Measurements from ENCODE around the gene ADSS1. TPM values are rescaled to one million over a fixed set of nuclear protein-coding genes. Genes with fewer than 3 reads are reported as not detected.

The ADSS1 gene
- total RNA-seq, 2 donors from 2014 or later, result 18.3 to 44.4 TPM

DNA sequence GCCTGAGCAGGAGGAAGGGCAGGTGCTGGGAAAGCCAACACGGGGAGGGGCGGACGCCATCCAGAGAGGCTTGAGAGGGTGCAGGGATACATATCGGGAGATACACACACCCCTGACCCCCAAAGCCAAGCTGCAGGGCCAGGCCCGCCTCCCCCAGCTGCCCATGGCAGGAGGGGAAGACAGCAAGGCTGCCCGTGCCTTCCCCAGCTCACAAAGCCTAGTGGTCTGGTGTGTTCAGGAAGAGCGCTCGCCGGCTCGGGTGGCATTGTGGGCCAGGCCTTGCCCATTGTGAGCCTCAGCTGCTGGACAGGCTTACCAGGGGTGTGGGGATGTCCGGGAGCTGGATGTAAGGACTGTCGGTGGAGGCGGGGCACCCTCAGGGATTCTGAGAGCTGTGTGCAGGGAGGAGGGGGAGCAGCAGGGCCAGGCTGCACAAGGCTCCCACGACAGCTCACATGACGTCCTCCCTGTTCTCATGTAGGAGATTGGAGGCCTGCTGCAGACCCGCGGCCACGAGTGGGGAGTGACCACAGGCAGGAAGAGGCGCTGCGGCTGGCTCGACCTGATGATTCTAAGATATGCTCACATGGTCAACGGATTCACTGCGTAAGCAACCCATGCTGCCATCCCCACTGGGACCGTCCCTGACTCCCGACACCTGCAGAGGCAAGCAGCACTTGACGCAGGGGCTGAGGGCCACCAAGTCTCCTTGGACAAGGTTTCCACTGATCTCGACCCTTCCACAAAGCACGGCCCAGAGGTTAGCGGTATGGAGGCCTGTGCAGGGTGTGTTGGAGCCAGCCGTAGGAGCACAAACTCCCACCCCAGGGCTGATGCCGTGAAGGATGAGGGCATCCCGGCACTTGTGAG is 18.8 kb downstream of the ADSS1 start:
- Histone ChIP-seq H3K27ac (no peak overlapping the region), H3K27me3 (replicated peaks; ENCODE audit: insufficient read depth) (no peaks in the 10 kb centered on the region), H3K4me1 (replicated peaks) (peaks cover 14% of the 10 kb centered on the region), H3K36me3 (no peaks in the 10 kb centered on the region), H3K9me3 (no peaks in the 10 kb centered on the region), H3K4me3 (no peak overlapping the region)
- intact Hi-C loops (cut with DNase I), result no loop called here
- TF ChIP-seq, protein P1, sequence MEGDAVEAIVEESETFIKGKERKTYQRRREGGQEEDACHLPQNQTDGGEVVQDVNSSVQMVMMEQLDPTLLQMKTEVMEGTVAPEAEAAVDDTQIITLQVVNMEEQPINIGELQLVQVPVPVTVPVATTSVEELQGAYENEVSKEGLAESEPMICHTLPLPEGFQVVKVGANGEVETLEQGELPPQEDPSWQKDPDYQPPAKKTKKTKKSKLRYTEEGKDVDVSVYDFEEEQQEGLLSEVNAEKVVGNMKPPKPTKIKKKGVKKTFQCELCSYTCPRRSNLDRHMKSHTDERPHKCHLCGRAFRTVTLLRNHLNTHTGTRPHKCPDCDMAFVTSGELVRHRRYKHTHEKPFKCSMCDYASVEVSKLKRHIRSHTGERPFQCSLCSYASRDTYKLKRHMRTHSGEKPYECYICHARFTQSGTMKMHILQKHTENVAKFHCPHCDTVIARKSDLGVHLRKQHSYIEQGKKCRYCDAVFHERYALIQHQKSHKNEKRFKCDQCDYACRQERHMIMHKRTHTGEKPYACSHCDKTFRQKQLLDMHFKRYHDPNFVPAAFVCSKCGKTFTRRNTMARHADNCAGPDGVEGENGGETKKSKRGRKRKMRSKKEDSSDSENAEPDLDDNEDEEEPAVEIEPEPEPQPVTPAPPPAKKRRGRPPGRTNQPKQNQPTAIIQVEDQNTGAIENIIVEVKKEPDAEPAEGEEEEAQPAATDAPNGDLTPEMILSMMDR (IDR thresholded peaks at IDR 0.05), result no peak
- TF ChIP-seq POLR2AphosphoS5 (IDR thresholded peaks at IDR 0.05) (no peak), POLR2A (IDR thresholded peaks at IDR 0.05) (no peak)
- WGBS, result 95% methylated on average over 29 of the region's 32 CpGs
- DNase-seq (ENCODE audit: low spot score), result no peak

DNA sequence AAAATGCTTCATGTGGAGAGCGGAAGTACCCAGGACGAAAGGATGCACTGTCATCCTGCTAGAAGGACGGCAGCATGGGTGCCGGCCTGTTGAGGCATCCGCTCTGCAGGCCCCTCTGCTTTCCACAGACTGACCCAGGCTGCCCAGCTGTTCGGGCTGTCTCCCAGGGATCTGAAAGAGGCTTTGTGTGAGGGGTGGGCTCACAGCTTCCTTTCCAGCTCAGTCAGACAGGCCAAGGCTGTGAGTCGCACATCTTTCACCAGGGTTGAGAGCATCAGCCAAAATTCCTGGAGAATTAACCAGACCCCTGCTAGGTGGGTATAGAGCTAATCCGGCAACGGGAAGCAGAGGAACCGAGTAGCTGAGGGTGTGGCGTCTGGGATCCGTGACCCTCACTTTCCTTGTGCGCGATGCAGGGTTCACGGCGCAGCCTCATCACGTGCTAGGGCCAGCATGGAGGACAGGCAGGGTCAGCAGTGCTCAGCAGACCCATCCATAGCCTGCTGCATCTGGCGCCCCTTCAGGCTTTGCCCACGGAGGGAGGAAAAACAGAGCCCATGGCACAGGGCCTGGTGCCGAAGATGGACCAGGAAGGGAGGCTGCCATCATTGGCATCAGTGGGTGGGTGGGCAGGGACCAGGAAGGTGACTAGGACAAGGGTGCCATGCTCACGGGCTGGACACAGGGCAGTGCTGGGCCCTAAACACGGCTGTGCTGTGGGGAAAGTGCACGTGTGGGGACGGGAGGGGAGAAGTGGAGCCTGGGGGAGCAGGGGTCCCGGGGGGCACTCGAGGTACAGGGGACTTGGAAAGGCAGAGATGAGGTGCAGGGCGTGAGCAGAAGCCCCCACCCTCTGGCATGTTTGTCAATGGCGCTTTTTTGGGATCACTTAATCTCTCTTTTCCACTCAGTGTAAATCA is 19.7 kb downstream of the ADSS1 start:
- no peak for DNase-seq (ENCODE audit: low spot score)
- Histone ChIP-seq H3K27me3 (replicated peaks; ENCODE audit: insufficient read depth) (no peaks in the 10 kb centered on the region), H3K36me3 (no peaks in the 10 kb centered on the region), H3K9me3 (no peaks in the 10 kb centered on the region), H3K4me1 (replicated peaks) (peaks cover 20% of the 10 kb centered on the region), H3K27ac (no peak overlapping the region), H3K4me3 (no peak overlapping the region)
- TF ChIP-seq, protein P1 (IDR thresholded peaks at IDR 0.05), result no peak
- TF ChIP-seq POLR2A (IDR thresholded peaks at IDR 0.05), result no peak
- TF ChIP-seq POLR2AphosphoS5 (IDR thresholded peaks at IDR 0.05), result no peak
- WGBS, result 87% methylated on average over 28 of the region's 28 CpGs
- intact Hi-C loops (cut with DNase I), result no loop called here

DNA sequence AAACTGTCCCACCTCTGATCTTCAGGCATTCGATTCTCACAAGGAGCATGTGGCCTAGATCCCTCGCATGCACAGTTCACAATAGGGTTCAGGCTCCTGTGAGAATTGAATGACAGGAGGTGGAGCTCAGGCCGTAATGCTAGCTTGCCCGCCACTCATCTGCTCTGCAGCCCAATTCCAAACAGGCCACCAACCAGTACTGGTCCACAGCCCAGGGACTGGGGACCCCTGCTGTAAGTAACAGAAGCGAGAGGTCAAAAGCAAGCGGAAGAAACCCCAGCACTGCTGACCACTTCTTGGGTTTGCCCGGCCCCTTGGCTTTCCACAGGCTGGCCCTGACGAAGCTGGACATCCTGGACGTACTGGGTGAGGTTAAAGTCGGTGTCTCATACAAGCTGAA is 20.5 kb downstream of the ADSS1 start:
- peaks cover 24% of the 10 kb centered on the region for H3K4me1 ChIP-seq (replicated peaks)
- WGBS, result 92% methylated on average over 10 of the region's 10 CpGs
- H3K4me3 ChIP-seq, result no peak overlapping the region
- no peak for DNase-seq (ENCODE audit: low spot score)
- no peaks in the 10 kb centered on the region for H3K9me3 ChIP-seq
- intact Hi-C loops (cut with DNase I), result no loop called here
- H3K27ac ChIP-seq, result no peak overlapping the region
- no peaks in the 10 kb centered on the region for H3K27me3 ChIP-seq (replicated peaks; ENCODE audit: insufficient read depth)
- TF ChIP-seq, protein P1 (IDR thresholded peaks at IDR 0.05), result no peak
- TF ChIP-seq POLR2AphosphoS5 (IDR thresholded peaks at IDR 0.05), result no peak
- no peak for TF ChIP-seq POLR2A (IDR thresholded peaks at IDR 0.05)
- H3K36me3 ChIP-seq, result no peaks in the 10 kb centered on the region

DNA sequence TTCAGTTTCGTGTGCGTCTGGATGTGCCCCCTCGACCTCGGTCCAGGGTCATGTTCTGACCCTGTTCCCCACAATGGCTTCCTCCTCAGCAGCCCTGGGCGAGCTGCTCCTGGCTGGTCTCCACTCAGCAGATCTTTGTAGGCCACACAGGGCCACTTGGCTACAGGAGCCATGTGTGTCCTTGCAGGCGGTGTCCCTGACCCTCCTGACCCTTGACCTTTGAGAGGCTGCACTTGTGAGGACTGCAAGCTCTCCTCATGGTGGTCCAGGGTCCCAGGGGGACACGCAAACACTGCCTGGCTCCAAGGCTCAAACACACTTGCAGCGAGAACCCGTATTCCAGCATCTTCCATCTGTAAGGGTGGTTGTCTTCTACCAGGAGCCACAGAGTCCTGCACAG is 21.4 kb downstream of the ADSS1 start:
- Histone ChIP-seq H3K36me3 (no peaks in the 10 kb centered on the region), H3K9me3 (no peaks in the 10 kb centered on the region), H3K4me3 (no peak overlapping the region), H3K27ac (peak overlapping the region; percentile 79 to 88), H3K27me3 (replicated peaks; ENCODE audit: insufficient read depth) (no peaks in the 10 kb centered on the region), H3K4me1 (replicated peaks) (peaks cover 24% of the 10 kb centered on the region)
- intact Hi-C loops (cut with DNase I), result no loop called here
- 92% methylated on average over 9 of the region's 9 CpGs for WGBS
- no peak for DNase-seq (ENCODE audit: low spot score)
- TF ChIP-seq, protein P1 (IDR thresholded peaks at IDR 0.05), result no peak
- TF ChIP-seq POLR2A (IDR thresholded peaks at IDR 0.05) (no peak), POLR2AphosphoS5 (IDR thresholded peaks at IDR 0.05) (no peak)
